ENCODE measurements around the gene GABRB2. TPM values are rescaled to one million over a fixed set of nuclear protein-coding genes. Genes with fewer than 3 reads are reported as not detected.

The GABRB2 gene
- total RNA-seq, 1 experiment from 2014 or later, result not detected

- intact Hi-C loops (cut with micrococcal nuclease; ENCODE audit: unreplicated experiment), result no loop called here
- no peaks in the 10 kb centered on the region for H3K9me3 ChIP-seq
- ChIA-PET POLR2A (no interaction called here), CTCF (no interaction called here)
- H3K36me3 ChIP-seq (ENCODE audit: control insufficient read depth, insufficient read depth, low read length), result no peaks in the 10 kb centered on the region
- H3K27me3 ChIP-seq (replicated peaks; ENCODE audit: control insufficient read depth, insufficient read depth, low read length), result peaks cover 4% of the 10 kb centered on the region; the same call in 1 of the 2 replicates
- peaks cover 5% of the 10 kb centered on the region for H3K36me3 Mint-ChIP-seq (ENCODE audit: insufficient read depth, unreplicated experiment)
- H3K4me3 ChIP-seq (ENCODE audit: low read depth, low read length), result peak overlapping the region; percentile 27
- DNase-seq, result no peak
- H3K9me3 Mint-ChIP-seq (ENCODE audit: unreplicated experiment), result no peaks in the 10 kb centered on the region
- H3K27ac Mint-ChIP-seq (ENCODE audit: unreplicated experiment), result no peak overlapping the region
- BruUV-seq (replicated peaks), result no TSS peak
- 0 out of 2 replicates have a peak, but pooled peaks cover 4% of the 10 kb centered on the region for H3K4me1 ChIP-seq
- TF ChIP-seq CTCF (IDR thresholded peaks at IDR 0.05; ENCODE audit: insufficient read depth in 1 of 2, low read depth in 1 of 2, low read length in 1 of 2, severe bottlenecking in 1 of 2, unreplicated experiment in 1 of 2), result no peak
- H3K4me3 Mint-ChIP-seq (ENCODE audit: unreplicated experiment), result peak overlapping the region; percentile 85
- peaks cover 10% of the 10 kb centered on the region for H3K4me1 Mint-ChIP-seq (ENCODE audit: low read depth, unreplicated experiment)
- H3K27me3 Mint-ChIP-seq (ENCODE audit: insufficient read depth, unreplicated experiment), result peaks cover 25% of the 10 kb centered on the region
Observed at GRCh38 chr5:161547406-161547737, 847 bp upstream of the GABRB2 start.

GRCh38 chr5:161546095-161546469, 443 bp downstream of the GABRB2 start:
- Histone ChIP-seq H3K9me3 (no peaks in the 10 kb centered on the region), H3K27me3 (replicated peaks; ENCODE audit: control insufficient read depth, insufficient read depth, low read length) (peaks cover 4% of the 10 kb centered on the region; the same call in 1 of the 2 replicates), H3K4me3 (ENCODE audit: low read depth, low read length) (no peak overlapping the region), H3K36me3 (ENCODE audit: control insufficient read depth, insufficient read depth, low read length) (no peaks in the 10 kb centered on the region), H3K4me1 (0 out of 2 replicates have a peak, but pooled peaks cover 4% of the 10 kb centered on the region)
- Mint-ChIP-seq H3K4me3 (ENCODE audit: unreplicated experiment) (peak overlapping the region; percentile 85), H3K9me3 (ENCODE audit: unreplicated experiment) (no peaks in the 10 kb centered on the region), H3K4me1 (ENCODE audit: low read depth, unreplicated experiment) (peaks cover 10% of the 10 kb centered on the region), H3K36me3 (ENCODE audit: insufficient read depth, unreplicated experiment) (peaks cover 5% of the 10 kb centered on the region), H3K27me3 (ENCODE audit: insufficient read depth, unreplicated experiment) (peaks cover 25% of the 10 kb centered on the region), H3K27ac (ENCODE audit: unreplicated experiment) (no peak overlapping the region)
- BruUV-seq (replicated peaks), result no TSS peak
- TF ChIP-seq CTCF (IDR thresholded peaks at IDR 0.05; ENCODE audit: insufficient read depth in 1 of 2, low read depth in 1 of 2, low read length in 1 of 2, severe bottlenecking in 1 of 2, unreplicated experiment in 1 of 2), result no peak
- intact Hi-C loops (cut with micrococcal nuclease; ENCODE audit: unreplicated experiment), result no loop called here
- no peak for DNase-seq
- POLR2A ChIA-PET, result no interaction called here
- CTCF ChIA-PET, result no interaction called here

GRCh38 chr5:161545344-161546094, 1.0 kb downstream of the GABRB2 start:
- CTCF ChIA-PET, result no interaction called here
- no peak overlapping the region for H3K4me3 ChIP-seq (ENCODE audit: low read depth, low read length)
- H3K4me3 Mint-ChIP-seq (ENCODE audit: unreplicated experiment), result peak overlapping the region; percentile 85
- BruUV-seq (replicated peaks), result no TSS peak
- H3K9me3 ChIP-seq, result no peaks in the 10 kb centered on the region
- H3K27ac Mint-ChIP-seq (ENCODE audit: unreplicated experiment), result no peak overlapping the region
- POLR2A ChIA-PET, result no interaction called here
- no peaks in the 10 kb centered on the region for H3K36me3 ChIP-seq (ENCODE audit: control insufficient read depth, insufficient read depth, low read length)
- intact Hi-C loops (cut with micrococcal nuclease; ENCODE audit: unreplicated experiment), result no loop called here
- H3K4me1 Mint-ChIP-seq (ENCODE audit: low read depth, unreplicated experiment), result peaks cover 10% of the 10 kb centered on the region
- H3K27me3 ChIP-seq (replicated peaks; ENCODE audit: control insufficient read depth, insufficient read depth, low read length), result peaks cover 4% of the 10 kb centered on the region; the same call in 1 of the 2 replicates
- TF ChIP-seq CTCF (IDR thresholded peaks at IDR 0.05; ENCODE audit: insufficient read depth in 1 of 2, low read depth in 1 of 2, low read length in 1 of 2, severe bottlenecking in 1 of 2, unreplicated experiment in 1 of 2), result no peak
- peaks cover 5% of the 10 kb centered on the region for H3K36me3 Mint-ChIP-seq (ENCODE audit: insufficient read depth, unreplicated experiment)
- H3K9me3 Mint-ChIP-seq (ENCODE audit: unreplicated experiment), result no peaks in the 10 kb centered on the region
- peaks cover 25% of the 10 kb centered on the region for H3K27me3 Mint-ChIP-seq (ENCODE audit: insufficient read depth, unreplicated experiment)
- DNase-seq, result no peak
- 0 out of 2 replicates have a peak, but pooled peaks cover 4% of the 10 kb centered on the region for H3K4me1 ChIP-seq

All from Caco-2 (cell line).